AG09309 (cell line): ENCODE measurements around the gene BABAM2.
"Not testable (repeated sequence)": the region's sequence is repeated elsewhere in the genome, so short reads cannot be mapped to it uniquely, and the experiment has no call there.

Source experiments
- DNase-seq: peaks from one replicate; pipeline ENCODE4 v3.0.0-alpha.2; 2010; ENCODE audit warnings: low read depth
- H3K4me3 ChIP-seq: 2 replicates; pipeline ENCODE4 v1.5.1; 2011; ENCODE audit warnings: mild to moderate bottlenecking, low read depth, low read length, moderate library complexity; ENCODE audit not compliant: control insufficient read depth
- TF ChIP-seq, protein P1 (sequence below): IDR thresholded peaks from 2 replicates; pipeline ENCODE4 v1.5.1; 2011; ENCODE audit warnings: mild to moderate bottlenecking, low read depth, low read length, inconsistent platforms; ENCODE audit not compliant: insufficient read depth, control insufficient read depth; ENCODE audit errors: missing control alignments

BABAM2 gene

DNA sequence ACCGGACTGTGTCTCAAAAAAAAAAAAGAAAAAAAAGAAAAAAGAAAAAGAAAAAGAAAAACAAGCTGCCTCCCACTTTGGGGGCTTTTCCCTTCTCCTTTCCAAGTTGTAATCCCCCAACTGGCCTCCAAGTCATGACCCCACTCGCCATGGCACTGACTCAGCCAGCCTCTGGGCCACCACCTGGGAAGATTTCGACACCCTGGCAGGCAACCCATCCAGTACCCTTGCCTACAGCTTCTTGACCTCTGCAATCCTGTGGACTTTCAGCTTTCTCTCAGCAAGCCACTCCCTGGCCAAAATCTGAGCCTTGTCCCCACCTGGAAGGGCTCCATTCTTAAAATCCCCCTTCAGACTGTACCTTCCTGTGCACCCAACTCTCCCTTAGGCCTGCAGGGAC, 479.8 kb downstream of the BABAM2 start:
- no peak for DNase-seq
- TF ChIP-seq, protein P1, sequence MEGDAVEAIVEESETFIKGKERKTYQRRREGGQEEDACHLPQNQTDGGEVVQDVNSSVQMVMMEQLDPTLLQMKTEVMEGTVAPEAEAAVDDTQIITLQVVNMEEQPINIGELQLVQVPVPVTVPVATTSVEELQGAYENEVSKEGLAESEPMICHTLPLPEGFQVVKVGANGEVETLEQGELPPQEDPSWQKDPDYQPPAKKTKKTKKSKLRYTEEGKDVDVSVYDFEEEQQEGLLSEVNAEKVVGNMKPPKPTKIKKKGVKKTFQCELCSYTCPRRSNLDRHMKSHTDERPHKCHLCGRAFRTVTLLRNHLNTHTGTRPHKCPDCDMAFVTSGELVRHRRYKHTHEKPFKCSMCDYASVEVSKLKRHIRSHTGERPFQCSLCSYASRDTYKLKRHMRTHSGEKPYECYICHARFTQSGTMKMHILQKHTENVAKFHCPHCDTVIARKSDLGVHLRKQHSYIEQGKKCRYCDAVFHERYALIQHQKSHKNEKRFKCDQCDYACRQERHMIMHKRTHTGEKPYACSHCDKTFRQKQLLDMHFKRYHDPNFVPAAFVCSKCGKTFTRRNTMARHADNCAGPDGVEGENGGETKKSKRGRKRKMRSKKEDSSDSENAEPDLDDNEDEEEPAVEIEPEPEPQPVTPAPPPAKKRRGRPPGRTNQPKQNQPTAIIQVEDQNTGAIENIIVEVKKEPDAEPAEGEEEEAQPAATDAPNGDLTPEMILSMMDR = no peak
- H3K4me3 ChIP-seq = no peak overlapping the region

DNA sequence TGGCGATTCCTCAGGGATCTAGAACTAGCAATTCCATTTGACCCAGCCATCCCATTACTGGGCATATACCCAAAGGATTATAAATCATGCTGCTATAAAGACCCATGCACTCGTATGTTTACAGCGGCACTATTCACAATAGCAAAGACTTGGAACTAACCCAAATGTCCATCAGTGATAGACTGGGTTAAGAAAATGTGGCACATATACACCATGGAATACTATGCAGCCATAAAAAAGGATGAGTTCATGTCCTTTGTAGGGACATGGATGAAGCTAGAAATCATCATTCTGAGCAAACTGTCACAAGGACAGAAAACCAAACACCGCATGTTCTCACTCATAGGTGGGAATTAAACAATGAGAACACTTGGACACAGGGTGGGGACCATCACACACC, 481.2 kb downstream of the BABAM2 start:
- not testable (repeated sequence) for DNase-seq, H3K4me3 ChIP-seq

DNA sequence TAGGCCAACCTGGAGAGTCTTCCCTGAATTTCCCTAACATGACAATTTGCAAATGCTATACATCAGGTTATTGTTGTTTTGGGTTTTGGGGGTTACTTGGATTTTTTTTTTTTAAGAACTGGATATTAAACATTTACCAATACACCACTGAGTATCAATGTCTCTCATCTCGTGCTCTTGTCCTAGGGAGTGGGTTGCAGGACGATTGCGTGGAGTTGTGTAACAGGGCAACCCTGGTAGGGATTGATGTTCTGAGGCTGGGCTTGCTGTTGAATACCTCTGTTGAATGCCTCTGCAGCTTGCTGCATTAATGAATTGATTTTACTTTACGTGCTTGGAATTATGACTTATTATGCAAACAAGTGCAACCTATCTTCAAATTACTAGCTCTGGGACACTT, 483.3 kb downstream of the BABAM2 start:
- no peak for DNase-seq
- TF ChIP-seq, protein P1 = no peak
- no peak overlapping the region for H3K4me3 ChIP-seq

DNA sequence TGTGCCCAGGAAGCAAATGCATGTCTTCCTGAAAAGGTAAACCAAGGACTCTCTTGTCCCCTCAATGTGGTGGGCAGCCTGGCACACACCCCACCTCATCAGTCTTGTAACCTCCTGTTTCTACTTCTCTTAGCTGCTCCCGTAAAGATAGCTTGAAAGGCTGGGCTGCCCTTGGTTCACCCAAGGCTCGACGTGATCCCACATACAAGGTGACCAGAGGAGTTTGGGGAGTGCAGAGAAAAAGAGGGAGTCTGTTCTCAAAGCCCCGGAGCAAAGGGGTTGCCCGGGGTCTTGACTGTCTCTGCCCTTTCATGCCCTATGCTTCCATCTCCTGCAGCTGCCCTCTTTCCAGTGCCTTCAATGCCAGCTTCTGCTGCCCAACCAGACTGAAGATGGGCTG, 483.8 kb downstream of the BABAM2 start:
- no peak overlapping the region for H3K4me3 ChIP-seq
- TF ChIP-seq, protein P1 = no peak
- no peak for DNase-seq

DNA sequence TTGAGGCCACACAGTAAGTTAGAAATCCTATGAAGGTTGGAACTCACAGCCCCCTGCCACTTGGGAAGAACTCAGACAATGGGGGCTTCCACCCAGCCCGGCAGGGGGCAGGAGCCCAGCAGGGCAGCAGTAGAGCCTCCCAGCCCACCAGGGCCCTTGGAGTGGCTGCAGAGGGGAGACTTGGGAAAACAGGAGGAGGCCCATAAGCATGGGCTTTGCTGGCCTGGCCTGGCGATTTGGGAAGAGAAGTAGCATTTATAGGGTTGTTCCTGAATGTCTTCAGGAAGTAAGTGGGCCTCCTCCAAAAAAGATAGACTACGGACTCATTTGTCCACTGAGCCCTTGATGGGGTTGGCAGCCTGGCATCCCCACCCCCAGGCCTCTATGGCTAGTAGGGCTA, 484.7 kb downstream of the BABAM2 start:
- TF ChIP-seq, protein P1 = no peak
- no peak overlapping the region for H3K4me3 ChIP-seq
- DNase-seq = no peak

DNA sequence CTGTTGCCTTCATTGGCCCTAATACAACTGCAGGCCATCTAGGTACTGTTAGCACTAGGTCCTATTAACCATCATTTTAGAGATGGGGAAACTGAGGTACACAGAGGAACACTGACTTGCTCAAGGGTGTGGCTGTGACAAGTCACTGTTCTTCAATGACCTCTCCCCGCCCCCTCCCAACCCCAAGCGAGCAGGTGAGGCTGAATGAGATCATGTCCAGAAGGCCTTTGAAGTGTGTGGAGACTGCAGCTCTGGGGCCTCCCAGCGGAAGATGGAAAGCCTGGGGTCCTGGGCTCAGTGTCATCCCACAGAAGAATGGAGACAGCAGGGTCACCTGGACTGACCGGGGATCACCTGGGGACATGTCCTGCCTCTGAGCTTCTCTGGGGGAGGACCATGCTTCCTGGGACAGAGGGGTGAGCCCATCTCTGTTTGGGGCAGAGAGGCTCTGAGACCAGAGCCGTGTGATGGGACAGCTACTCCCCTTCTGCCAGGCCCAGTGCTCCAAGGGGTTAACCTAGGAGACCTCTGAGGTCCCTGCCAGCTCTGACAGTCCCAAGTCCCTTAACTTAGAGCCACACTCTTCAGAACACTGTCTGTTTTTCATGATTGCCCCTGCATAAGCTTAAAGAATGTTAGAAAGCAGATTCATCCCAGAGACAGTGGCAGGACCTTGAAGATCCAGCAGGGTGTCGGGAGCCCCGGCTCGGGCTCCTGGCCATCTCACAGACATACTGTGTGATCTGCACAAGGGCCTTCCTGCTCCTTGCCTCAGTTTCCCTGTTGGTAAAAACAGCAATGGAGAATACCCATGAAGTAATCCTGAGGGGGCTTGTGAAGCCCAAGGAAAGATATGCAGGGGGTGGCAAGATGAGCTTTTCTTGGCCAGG, 485.5 kb downstream of the BABAM2 start:
- TF ChIP-seq, protein P1 = no peak
- no peak overlapping the region for H3K4me3 ChIP-seq
- no peak for DNase-seq

DNA sequence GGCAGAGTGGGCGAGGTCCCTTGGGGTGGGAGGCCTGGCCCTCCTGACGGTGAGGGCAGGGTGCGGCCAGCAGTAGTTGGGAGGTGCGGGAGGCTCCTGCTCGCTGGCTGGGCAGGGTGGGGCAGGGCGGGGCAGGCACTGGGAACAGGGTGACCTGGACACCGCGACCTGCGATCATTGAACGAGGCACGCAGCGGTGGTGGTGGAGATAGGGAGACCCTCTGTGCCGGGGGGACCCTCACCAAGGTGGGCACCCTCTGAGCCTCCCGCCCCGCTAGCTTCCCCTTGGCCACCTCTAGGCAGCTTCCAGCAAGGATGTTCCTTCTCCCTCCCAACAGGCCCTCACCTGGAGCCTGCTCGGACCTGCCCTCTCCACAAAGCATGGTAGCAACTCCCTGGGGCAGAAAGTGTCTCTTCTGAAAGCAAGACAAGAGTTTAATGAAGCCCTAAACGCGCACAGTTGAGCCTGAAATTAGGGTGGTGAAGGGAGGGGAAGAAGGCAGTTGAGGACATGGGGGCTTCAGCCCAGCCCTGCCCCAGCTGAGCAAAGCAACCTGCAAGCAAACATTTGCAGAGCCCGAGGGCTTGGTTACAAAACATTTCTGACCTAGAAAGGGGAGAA, 486.8 kb downstream of the BABAM2 start:
- DNase-seq = no peak
- no peak overlapping the region for H3K4me3 ChIP-seq
- TF ChIP-seq, protein P1 = no peak
